ENCODE results near the gene SSH3.

DNA sequence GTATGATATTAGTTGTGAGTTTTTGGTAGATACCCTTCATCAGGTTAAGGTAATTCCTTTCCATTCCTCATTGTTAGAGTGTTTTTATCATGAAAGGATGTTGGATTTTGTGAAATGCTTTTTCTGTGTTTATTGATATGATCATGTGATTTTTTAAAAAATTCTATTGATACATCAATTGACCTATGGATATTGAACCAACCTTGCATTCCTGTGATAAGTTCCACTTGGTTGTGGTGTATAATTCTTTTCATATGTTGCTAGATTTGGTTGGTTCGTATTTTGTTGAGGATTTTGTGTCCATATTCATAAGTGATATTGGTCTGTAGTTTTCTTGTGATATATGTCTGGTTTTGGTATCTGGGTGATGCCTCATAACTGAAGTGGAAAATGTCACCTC lies 7.5 kb upstream of the SSH3 start:
- TF ChIP-seq ZNF274 (IDR thresholded peaks at IDR 0.05; ENCODE audit: low read depth, low read length) (no peak), YY1 (IDR thresholded peaks at IDR 0.05; ENCODE audit: insufficient read depth, insufficient read length) (no peak), SUZ12 (IDR thresholded peaks at IDR 0.05; ENCODE audit: extremely low read depth, insufficient read depth, insufficient read length) (no peak)

All from NT2/D1 (cell line).